Gastrocnemius medialis (tissue), 4 donors: Measurements from ENCODE around the gene PRTN3. TPM values are rescaled to one million over a fixed set of nuclear protein-coding genes. Genes with fewer than 3 reads are reported as not detected.

Experiments used
- ATAC-seq, 2 donors: fragments of 150-250 bp; one replicate each; pipeline ENCODE4 v1.9.1; 2016
- DNase-seq, 2 donors: peaks; one replicate each; pipeline ENCODE4 v3.0.0-alpha.2; 2019
- H3K27ac ChIP-seq, 4 donors: fragments of 200-600 bp; sonication (generic); 1 replicate in 1 of 4; 2 replicates in 3 of 4; pipeline ENCODE4 v1.5.1; 2016 to 2018; ENCODE audit warnings: mild to moderate bottlenecking in 2 of 4, moderate library complexity in 1 of 4
- H3K27me3 ChIP-seq, 3 donors: fragments of 200-600 bp; sonication (generic) in 2 of 3; 1 replicate in 1 of 3; 2 replicates in 2 of 3; pipeline versions ENCODE4 v1.5.1 to v1.6.0; 2016 to 2019; ENCODE audit warnings: mild to moderate bottlenecking in 1 of 3, moderate library complexity in 1 of 3
- H3K36me3 ChIP-seq, 2 donors: fragments of 200-600 bp; sonication (generic) in 1 of 2; one replicate each; pipeline ENCODE4 v1.5.1; 2017 to 2018
- H3K4me1 ChIP-seq, 2 donors: fragments of 200-600 bp; sonication (generic) in 1 of 2; one replicate each; pipeline ENCODE4 v1.5.1; 2016 to 2017; ENCODE audit warnings: mild to moderate bottlenecking in 2 of 2
- H3K4me3 ChIP-seq, 4 donors: fragments of 200-600 bp; sonication (generic) in 3 of 4; 1 replicate in 1 of 4; 2 replicates in 3 of 4; pipeline ENCODE4 v1.5.1; 2016 to 2019; ENCODE audit warnings: mild to moderate bottlenecking in 2 of 4
- H3K9me3 ChIP-seq, 3 donors: fragments of 200-600 bp; sonication (generic) in 2 of 3; 1 replicate in 1 of 3; 2 replicates in 2 of 3; pipeline ENCODE4 v1.5.1; 2016 to 2019
- POLR2A ChIP-seq, 2 donors: fragments of 450-650 bp; IDR thresholded peaks; one replicate each; pipeline ENCODE4 v1.6.1; 2017; ENCODE audit warnings: antibody characterized with exemption in 2 of 2, mild to moderate bottlenecking in 2 of 2, moderate library complexity in 2 of 2
- in situ Hi-C, 4 donors: fragments of 200-750 bp; cut with MboI; loops; one replicate each; pipeline versions ENCODE4 v1.15.0 to v1.8.0; 2017; ENCODE audit warnings: low sequenced_read_pairs in 4 of 4
- intact Hi-C: fragments of 100-400 bp; cut with DNase I; formaldehyde crosslinking; loops from one replicate; pipeline ENCODE4 v1.15.1; 2023; ENCODE audit warnings: low total_unique reads
- total RNA-seq, 4 donors: library from RNA; depleted of rRNA; stranded (reverse); fragments of >200 nt; gene quantifications; one replicate each; pipeline versions ENCODE4 v1.1.0 to v1.2.3, GENCODE V29; 2016
- TF ChIP-seq, protein P1 (sequence below), 5 experiments: fragments of 450-650 bp in 3 of 5; fragments of 200-600 bp in 2 of 5; sonication (generic) in 2 of 5; IDR thresholded peaks in 4 of 5; conservative IDR thresholded peaks in 1 of 5; 1 replicate in 4 of 5; 2 replicates in 1 of 5; pipeline ENCODE4 v1.5.1; 2016 to 2019; ENCODE audit warnings: antibody characterized with exemption in 5 of 5, mild to moderate bottlenecking in 3 of 5, moderate library complexity in 3 of 5

The PRTN3 gene
- total RNA-seq, 4 donors from 2014 or later, result 0.51 TPM; not detected in 3

DNA sequence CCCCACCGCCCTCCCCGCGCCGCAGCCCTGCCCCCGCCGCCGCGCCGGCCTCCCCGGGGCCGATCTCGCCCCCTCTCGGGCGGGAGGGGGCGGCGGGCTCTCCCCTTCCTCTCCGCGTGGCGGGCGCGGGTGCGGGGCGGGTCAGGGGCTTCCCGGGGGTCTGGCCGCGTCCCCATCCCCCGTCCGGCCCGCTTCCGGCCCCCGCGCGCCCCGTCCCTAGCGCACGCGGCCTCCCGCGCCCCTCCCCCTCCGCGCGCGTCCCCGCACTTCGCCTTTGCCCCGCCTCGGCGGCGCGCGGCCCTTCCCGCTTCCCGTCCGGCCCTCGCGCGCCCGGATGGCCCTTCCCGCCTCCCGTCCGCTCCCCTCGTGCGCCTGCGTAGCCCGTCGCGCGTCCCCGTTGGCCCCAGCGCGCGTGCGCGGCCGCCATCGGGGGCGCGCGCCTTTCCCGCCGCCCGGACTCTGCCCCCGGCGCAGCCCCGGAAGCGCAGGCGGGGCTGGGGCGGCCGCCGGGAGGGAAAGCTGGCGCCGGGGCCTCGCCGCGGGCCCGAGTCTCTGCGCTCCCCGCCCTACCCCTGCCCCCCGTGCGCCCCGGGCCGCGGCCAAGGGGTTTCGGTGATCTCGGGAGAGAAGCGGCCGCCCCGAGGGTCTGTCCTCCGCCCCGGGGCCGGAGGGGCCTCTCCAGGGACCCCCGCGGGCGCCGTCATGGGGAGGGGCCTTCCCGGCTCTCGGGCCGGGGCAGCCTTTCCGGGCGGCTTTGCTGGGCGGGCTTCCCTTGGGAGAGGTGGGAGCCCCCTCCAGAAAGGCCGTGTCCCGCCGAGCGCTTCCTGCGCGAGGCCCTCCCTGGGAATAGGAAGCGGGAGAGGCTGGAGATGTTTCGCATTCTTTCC is 43.0 kb upstream of the PRTN3 start:
- in situ Hi-C loops, result no loop called here
- no peaks in the 10 kb centered on the region for H3K27me3 ChIP-seq
- peak overlapping the region; percentile 79 to 96 (median 87) for H3K4me3 ChIP-seq
- H3K36me3 ChIP-seq, result no peaks in the 10 kb centered on the region
- H3K27ac ChIP-seq, result peak overlapping the region; percentile 86 to 99 (median 90)
- DNase-seq (peak; percentile 77 to 86), ATAC-seq (peak; percentile 55 to 59)
- peak; percentile 17 to 33 for TF ChIP-seq POLR2A (IDR thresholded peaks at IDR 0.05)
- TF ChIP-seq, protein P1, sequence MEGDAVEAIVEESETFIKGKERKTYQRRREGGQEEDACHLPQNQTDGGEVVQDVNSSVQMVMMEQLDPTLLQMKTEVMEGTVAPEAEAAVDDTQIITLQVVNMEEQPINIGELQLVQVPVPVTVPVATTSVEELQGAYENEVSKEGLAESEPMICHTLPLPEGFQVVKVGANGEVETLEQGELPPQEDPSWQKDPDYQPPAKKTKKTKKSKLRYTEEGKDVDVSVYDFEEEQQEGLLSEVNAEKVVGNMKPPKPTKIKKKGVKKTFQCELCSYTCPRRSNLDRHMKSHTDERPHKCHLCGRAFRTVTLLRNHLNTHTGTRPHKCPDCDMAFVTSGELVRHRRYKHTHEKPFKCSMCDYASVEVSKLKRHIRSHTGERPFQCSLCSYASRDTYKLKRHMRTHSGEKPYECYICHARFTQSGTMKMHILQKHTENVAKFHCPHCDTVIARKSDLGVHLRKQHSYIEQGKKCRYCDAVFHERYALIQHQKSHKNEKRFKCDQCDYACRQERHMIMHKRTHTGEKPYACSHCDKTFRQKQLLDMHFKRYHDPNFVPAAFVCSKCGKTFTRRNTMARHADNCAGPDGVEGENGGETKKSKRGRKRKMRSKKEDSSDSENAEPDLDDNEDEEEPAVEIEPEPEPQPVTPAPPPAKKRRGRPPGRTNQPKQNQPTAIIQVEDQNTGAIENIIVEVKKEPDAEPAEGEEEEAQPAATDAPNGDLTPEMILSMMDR (IDR thresholded peaks at IDR 0.05 in 4 of 5, conservative IDR thresholded peaks at IDR 0.05 in 1 of 5), result peak in 2 of 5 experiments; percentile 49 to 67
- intact Hi-C loops, result loop anchor here (1.0 to 10.0 kb wide), 9 partner anchors 96 to 855 kb away; partner anchors contain the start of genes FAM174C, MED16, POLRMT and RNF126
- H3K4me1 ChIP-seq, result peaks cover 56 to 59% of the 10 kb centered on the region in 2 donors
- no peaks in the 10 kb centered on the region for H3K9me3 ChIP-seq

DNA sequence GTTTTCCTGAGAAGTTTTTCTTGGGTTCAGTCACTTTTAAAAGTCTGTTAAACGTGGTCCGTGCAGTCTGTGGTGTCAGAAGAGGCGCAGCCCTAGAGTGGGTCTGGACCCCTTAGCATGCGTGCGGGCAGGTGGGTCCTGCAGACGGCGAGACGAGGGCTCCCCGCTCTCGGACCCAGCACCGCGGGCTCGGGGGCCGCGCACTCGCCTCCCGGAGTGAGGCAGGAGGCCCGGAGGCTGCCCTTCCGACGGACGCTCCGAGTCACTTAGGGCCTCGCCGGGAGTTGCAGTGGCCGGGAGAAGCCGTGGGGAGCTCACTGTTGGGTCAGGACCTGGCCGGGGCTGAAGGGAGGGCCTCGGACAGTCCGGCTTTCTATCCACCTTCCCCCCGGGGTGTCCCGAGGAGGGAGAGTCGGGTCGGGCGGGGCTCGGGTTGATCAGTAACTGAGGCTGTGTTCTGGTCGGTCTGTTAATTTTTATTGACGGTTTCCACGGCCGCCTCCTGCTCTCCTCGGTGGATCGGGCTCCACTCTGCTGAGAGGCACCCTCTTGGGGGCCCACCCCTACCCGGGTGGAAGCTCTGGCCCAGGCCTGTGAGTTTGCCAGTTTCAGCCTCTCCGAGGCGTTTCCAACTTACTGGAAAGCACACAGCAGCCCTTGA is 42.3 kb upstream of the PRTN3 start:
- Histone ChIP-seq H3K27ac (peak overlapping the region; percentile 75 to 99 (median 90)), H3K9me3 (no peaks in the 10 kb centered on the region), H3K4me3 (peak overlapping the region; percentile 79 to 96 (median 87)), H3K27me3 (no peaks in the 10 kb centered on the region), H3K4me1 (peaks cover 64 to 67% of the 10 kb centered on the region in 2 donors), H3K36me3 (no peaks in the 10 kb centered on the region)
- DNase-seq (no peak), ATAC-seq (no peak)
- intact Hi-C loops (loop anchor here (5.0 to 10.0 kb wide), 3 partner anchors 136 to 476 kb away; partner anchors contain the start of genes FAM174C, POLRMT and RNF126), in situ Hi-C loops (no loop called here)
- TF ChIP-seq POLR2A (IDR thresholded peaks at IDR 0.05), result no peak
- TF ChIP-seq, protein P1 (IDR thresholded peaks at IDR 0.05 in 4 of 5, conservative IDR thresholded peaks at IDR 0.05 in 1 of 5), result no peak

DNA sequence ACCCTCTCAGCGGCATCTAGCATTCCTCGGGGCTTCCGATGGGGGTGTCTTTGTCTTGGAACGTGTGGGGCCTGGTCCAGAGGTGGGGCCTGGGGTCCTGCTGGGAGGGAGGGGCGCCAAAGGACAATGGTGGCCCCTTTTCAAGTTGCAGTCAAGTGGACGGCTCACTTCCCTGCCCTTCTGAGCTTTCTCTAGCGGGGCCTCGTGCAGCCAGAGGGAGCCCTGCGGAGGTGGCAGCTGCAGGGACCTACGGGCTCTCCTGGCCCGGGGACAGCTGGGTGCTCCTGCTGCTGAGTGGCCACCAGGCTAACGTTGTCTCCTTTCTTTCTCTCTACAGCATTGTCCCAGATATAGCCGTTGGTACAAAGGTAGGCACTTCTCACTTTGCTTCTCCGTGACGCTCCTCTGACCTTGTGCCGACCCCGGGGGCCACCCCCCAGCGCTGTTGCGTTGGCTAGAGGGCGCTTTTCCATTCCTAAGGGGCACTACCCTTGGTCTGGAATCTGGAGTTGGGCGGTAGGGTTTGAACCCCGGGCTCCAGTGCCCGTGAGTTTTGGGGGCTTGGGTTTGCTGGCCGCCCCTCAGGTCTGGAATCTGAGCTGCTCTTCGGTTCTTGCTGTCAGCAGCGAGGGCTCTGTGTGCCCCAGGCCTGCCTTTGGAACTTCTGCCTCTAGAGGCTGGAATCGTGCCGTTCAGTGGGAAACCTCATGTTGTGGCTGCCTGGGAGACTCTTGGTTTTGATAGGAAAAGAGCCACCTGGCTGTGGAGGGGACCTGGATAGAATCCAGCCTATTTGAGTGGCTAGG is 41.5 kb upstream of the PRTN3 start:
- no peaks in the 10 kb centered on the region for H3K9me3 ChIP-seq
- H3K4me1 ChIP-seq, result peaks cover 64 to 71% of the 10 kb centered on the region in 2 donors
- no peak for ATAC-seq
- peaks cover 0 to 6% of the 10 kb centered on the region in 2 donors for H3K36me3 ChIP-seq
- peak overlapping the region; percentile 79 to 96 (median 87) for H3K4me3 ChIP-seq
- H3K27ac ChIP-seq, result peak overlapping the region; percentile 75 to 99 (median 90)
- in situ Hi-C loops, result no loop called here
- H3K27me3 ChIP-seq, result no peaks in the 10 kb centered on the region
- intact Hi-C loops, result loop anchor here (5.0 to 10.0 kb wide), 3 partner anchors 137 to 476 kb away; partner anchors contain the start of genes FAM174C, POLRMT and RNF126
- TF ChIP-seq POLR2A (IDR thresholded peaks at IDR 0.05), result no peak
- DNase-seq, result no peak

- no peak for ATAC-seq
- H3K4me3 ChIP-seq, result peak overlapping the region; percentile 27 to 87 (median 58)
- TF ChIP-seq POLR2A (IDR thresholded peaks at IDR 0.05), result no peak
- TF ChIP-seq, protein P1 (IDR thresholded peaks at IDR 0.05 in 4 of 5, conservative IDR thresholded peaks at IDR 0.05 in 1 of 5), result no peak
- intact Hi-C loops, result no loop called here
- peaks cover 58 to 69% of the 10 kb centered on the region in 2 donors for H3K4me1 ChIP-seq
- DNase-seq, result no peak
- H3K36me3 ChIP-seq, result peaks cover 0 to 18% of the 10 kb centered on the region in 2 donors
- no peaks in the 10 kb centered on the region for H3K27me3 ChIP-seq
- peak overlapping the region in 3 of 4 donors; percentile 89 to 99 (median 91) for H3K27ac ChIP-seq
- no peaks in the 10 kb centered on the region for H3K9me3 ChIP-seq
- in situ Hi-C loops, result no loop called here
These were observed 40.3 kb upstream of the PRTN3 start for GRCh38 chr19:800360-801029.
